SK-N-SH (cell line): Measurements from ENCODE around the gene FOSL1.

Source experiments
- EP300 ChIP-seq, 2 experiments: IDR thresholded peaks; 2 replicates each; pipeline versions ENCODE4 v1.4.0 to v1.6.1; 2012; ENCODE audit warnings: borderline replicate concordance in 1 of 2, low read depth in 1 of 2, low read length in 1 of 2
- EZH2phosphoT487 ChIP-seq: fragments of 200-600 bp; sonication (generic); IDR thresholded peaks from 2 replicates; pipeline ENCODE4 v1.6.1; 2017; ENCODE audit warnings: low read depth, mixed run types, mild to moderate bottlenecking, antibody characterized with exemption, moderate library complexity, borderline replicate concordance
- MXI1 ChIP-seq: IDR thresholded peaks from 2 replicates; pipeline ENCODE4 v1.6.1; 2012; ENCODE audit warnings: mild to moderate bottlenecking, low read depth, low read length, improper control_type of control experiment
- POLR2AphosphoS5 ChIP-seq: IDR thresholded peaks from 2 replicates; pipeline ENCODE4 v1.6.1; 2012; ENCODE audit warnings: low read depth, low read length
- SMC3 ChIP-seq: IDR thresholded peaks from 2 replicates; pipeline ENCODE4 v1.6.1; 2012; ENCODE audit warnings: low read depth, low read length, improper control_type of control experiment
- YY1 ChIP-seq: IDR thresholded peaks from 2 replicates; pipeline ENCODE4 v1.4.0; 2012; ENCODE audit warnings: low read depth, mild to moderate bottlenecking
- TF ChIP-seq, protein P1 (sequence below): fragments of 200-600 bp; sonication (generic); IDR thresholded peaks from 2 replicates; pipeline ENCODE4 v1.6.1; 2017; ENCODE audit warnings: antibody characterized with exemption, mild to moderate bottlenecking, moderate library complexity
- TF ChIP-seq, protein P2 (sequence below): IDR thresholded peaks from 2 replicates; pipeline ENCODE4 v1.6.1; 2012; ENCODE audit warnings: mild to moderate bottlenecking, low read depth, low read length, moderate library complexity
- TF ChIP-seq, protein P3 (sequence below): fragments of 150-350 bp; IDR thresholded peaks from 2 replicates; pipeline ENCODE4 v1.6.1; 2017; ENCODE audit warnings: antibody characterized with exemption, low read length, low read depth, borderline replicate concordance
- TF ChIP-seq, protein P4 (sequence below): IDR thresholded peaks from 2 replicates; pipeline ENCODE4 v1.4.0; 2012; ENCODE audit warnings: low read depth, borderline replicate concordance

DNA sequence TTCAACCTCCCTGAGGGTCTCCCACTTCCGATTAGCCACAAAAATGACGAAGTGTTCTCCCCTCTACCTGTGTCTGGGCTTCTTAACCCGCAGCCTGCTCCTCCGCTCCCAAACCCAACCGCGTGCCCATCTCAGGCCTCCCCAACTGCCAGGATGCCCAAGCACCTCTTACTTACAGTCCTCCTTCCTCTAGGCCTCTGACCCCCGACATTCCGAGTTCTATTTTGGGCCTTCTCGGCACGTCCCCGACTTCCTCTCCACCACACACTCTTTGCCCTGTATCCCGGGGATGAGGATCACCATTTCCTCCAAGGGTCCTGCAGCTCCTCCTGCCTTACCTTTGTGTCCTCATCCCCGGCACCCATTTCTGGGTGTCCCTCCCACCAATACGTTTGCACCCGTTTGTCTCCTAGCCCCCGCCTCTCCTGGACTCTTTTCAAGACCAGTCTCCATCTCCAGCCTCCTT lies 40.3 kb downstream of the FOSL1 start:
- TF ChIP-seq, protein P1, sequence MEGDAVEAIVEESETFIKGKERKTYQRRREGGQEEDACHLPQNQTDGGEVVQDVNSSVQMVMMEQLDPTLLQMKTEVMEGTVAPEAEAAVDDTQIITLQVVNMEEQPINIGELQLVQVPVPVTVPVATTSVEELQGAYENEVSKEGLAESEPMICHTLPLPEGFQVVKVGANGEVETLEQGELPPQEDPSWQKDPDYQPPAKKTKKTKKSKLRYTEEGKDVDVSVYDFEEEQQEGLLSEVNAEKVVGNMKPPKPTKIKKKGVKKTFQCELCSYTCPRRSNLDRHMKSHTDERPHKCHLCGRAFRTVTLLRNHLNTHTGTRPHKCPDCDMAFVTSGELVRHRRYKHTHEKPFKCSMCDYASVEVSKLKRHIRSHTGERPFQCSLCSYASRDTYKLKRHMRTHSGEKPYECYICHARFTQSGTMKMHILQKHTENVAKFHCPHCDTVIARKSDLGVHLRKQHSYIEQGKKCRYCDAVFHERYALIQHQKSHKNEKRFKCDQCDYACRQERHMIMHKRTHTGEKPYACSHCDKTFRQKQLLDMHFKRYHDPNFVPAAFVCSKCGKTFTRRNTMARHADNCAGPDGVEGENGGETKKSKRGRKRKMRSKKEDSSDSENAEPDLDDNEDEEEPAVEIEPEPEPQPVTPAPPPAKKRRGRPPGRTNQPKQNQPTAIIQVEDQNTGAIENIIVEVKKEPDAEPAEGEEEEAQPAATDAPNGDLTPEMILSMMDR, result no peak
- TF ChIP-seq EP300 (IDR thresholded peaks at IDR 0.05; ENCODE audit: borderline replicate concordance in 1 of 2, low read depth in 1 of 2, low read length in 1 of 2), result no peak
- no peak for TF ChIP-seq POLR2AphosphoS5
- TF ChIP-seq MXI1, result no peak
- no peak for TF ChIP-seq YY1
- TF ChIP-seq, protein P2, sequence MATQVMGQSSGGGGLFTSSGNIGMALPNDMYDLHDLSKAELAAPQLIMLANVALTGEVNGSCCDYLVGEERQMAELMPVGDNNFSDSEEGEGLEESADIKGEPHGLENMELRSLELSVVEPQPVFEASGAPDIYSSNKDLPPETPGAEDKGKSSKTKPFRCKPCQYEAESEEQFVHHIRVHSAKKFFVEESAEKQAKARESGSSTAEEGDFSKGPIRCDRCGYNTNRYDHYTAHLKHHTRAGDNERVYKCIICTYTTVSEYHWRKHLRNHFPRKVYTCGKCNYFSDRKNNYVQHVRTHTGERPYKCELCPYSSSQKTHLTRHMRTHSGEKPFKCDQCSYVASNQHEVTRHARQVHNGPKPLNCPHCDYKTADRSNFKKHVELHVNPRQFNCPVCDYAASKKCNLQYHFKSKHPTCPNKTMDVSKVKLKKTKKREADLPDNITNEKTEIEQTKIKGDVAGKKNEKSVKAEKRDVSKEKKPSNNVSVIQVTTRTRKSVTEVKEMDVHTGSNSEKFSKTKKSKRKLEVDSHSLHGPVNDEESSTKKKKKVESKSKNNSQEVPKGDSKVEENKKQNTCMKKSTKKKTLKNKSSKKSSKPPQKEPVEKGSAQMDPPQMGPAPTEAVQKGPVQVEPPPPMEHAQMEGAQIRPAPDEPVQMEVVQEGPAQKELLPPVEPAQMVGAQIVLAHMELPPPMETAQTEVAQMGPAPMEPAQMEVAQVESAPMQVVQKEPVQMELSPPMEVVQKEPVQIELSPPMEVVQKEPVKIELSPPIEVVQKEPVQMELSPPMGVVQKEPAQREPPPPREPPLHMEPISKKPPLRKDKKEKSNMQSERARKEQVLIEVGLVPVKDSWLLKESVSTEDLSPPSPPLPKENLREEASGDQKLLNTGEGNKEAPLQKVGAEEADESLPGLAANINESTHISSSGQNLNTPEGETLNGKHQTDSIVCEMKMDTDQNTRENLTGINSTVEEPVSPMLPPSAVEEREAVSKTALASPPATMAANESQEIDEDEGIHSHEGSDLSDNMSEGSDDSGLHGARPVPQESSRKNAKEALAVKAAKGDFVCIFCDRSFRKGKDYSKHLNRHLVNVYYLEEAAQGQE, result no peak
- no peak for TF ChIP-seq EZH2phosphoT487
- TF ChIP-seq, protein P3, sequence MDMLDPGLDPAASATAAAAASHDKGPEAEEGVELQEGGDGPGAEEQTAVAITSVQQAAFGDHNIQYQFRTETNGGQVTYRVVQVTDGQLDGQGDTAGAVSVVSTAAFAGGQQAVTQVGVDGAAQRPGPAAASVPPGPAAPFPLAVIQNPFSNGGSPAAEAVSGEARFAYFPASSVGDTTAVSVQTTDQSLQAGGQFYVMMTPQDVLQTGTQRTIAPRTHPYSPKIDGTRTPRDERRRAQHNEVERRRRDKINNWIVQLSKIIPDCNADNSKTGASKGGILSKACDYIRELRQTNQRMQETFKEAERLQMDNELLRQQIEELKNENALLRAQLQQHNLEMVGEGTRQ, result no peak
- TF ChIP-seq, protein P4, sequence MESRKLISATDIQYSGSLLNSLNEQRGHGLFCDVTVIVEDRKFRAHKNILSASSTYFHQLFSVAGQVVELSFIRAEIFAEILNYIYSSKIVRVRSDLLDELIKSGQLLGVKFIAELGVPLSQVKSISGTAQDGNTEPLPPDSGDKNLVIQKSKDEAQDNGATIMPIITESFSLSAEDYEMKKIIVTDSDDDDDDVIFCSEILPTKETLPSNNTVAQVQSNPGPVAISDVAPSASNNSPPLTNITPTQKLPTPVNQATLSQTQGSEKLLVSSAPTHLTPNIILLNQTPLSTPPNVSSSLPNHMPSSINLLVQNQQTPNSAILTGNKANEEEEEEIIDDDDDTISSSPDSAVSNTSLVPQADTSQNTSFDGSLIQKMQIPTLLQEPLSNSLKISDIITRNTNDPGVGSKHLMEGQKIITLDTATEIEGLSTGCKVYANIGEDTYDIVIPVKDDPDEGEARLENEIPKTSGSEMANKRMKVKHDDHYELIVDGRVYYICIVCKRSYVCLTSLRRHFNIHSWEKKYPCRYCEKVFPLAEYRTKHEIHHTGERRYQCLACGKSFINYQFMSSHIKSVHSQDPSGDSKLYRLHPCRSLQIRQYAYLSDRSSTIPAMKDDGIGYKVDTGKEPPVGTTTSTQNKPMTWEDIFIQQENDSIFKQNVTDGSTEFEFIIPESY, result no peak
- no peak for TF ChIP-seq SMC3
